HEK293T (cell line): ENCODE measurements around the gene IL20.

Experiments used
- BHLHE40 ChIP-seq: fragments of 450-650 bp; IDR thresholded peaks from 2 replicates; pipeline ENCODE4 v1.6.1; 2016; ENCODE audit warnings: mild to moderate bottlenecking, moderate library complexity, borderline replicate concordance
- CTBP1 ChIP-seq: fragments of 450-650 bp; IDR thresholded peaks from 2 replicates; pipeline ENCODE4 v1.6.1; 2016; ENCODE audit warnings: borderline replicate concordance
- ELF4 ChIP-seq: fragments of 450-650 bp; IDR thresholded peaks from 2 replicates; pipeline ENCODE4 v1.6.1; 2017; ENCODE audit warnings: antibody characterized with exemption
- FOXA1 ChIP-seq: fragments of 450-650 bp; IDR thresholded peaks from 2 replicates; pipeline ENCODE4 v1.6.1; 2016; ENCODE audit warnings: mild to moderate bottlenecking
- FOXK2 ChIP-seq: fragments of 450-650 bp; IDR thresholded peaks from 2 replicates; pipeline ENCODE4 v1.6.1; 2016; ENCODE audit warnings: mild to moderate bottlenecking
- FOXM1 ChIP-seq: fragments of 450-650 bp; IDR thresholded peaks from 2 replicates; pipeline ENCODE4 v1.6.1; 2017; ENCODE audit warnings: mild to moderate bottlenecking, borderline replicate concordance
- LEF1 ChIP-seq: fragments of 450-650 bp; IDR thresholded peaks from 2 replicates; pipeline ENCODE4 v1.6.1; 2017; ENCODE audit warnings: mild to moderate bottlenecking, borderline replicate concordance
- NFRKB ChIP-seq: fragments of 450-650 bp; IDR thresholded peaks from 2 replicates; pipeline ENCODE4 v1.6.1; 2016; ENCODE audit warnings: mild to moderate bottlenecking, moderate library complexity
- PKNOX1 ChIP-seq: fragments of 450-650 bp; IDR thresholded peaks from 2 replicates; pipeline ENCODE4 v1.6.1; 2016
- SP1 ChIP-seq: fragments of 450-650 bp; IDR thresholded peaks from 2 replicates; pipeline ENCODE4 v1.6.1; 2017
- SUZ12 ChIP-seq: fragments of 450-650 bp; IDR thresholded peaks from 2 replicates; pipeline ENCODE4 v1.6.1; 2016; ENCODE audit warnings: mild to moderate bottlenecking
- TARDBP ChIP-seq: fragments of 450-650 bp; IDR thresholded peaks from 2 replicates; pipeline ENCODE4 v1.6.1; 2016

GRCh38 chr1:206898915-206899431, 33.5 kb downstream of the IL20 start:
- TF ChIP-seq SP1 (no peak), BHLHE40 (no peak), FOXM1 (no peak), TARDBP (no peak), SUZ12 (no peak), CTBP1 (no peak), ELF4 (no peak), PKNOX1 (no peak), LEF1 (no peak), FOXK2 (no peak), FOXA1 (no peak), NFRKB (no peak)
